HepG2 (cell line): ENCODE results near the gene PRKD2. TPM values are rescaled to one million over a fixed set of nuclear protein-coding genes. Genes with fewer than 3 reads are reported as not detected.
A peak's percentile ranks its signal among the peaks of the same experiment; 100 is the strongest.

Source experiments
- ARHGAP35 ChIP-seq: sonication (generic); formaldehyde crosslinking; IDR thresholded peaks from 2 replicates; pipeline ENCODE4 v1.9.0; 2022; ENCODE audit warnings: mild to moderate bottlenecking, inconsistent platforms, moderate library complexity, missing genetic modification reagents, borderline replicate concordance
- BHLHE40 ChIP-seq: IDR thresholded peaks from 2 replicates; pipeline ENCODE4 v1.6.1; 2011; ENCODE audit warnings: low read length, improper control_type of control experiment
- ISX ChIP-seq: sonication (generic); formaldehyde crosslinking; conservative IDR thresholded peaks from 2 replicates; pipeline ENCODE4 v1.5.0; 2020; ENCODE audit warnings: missing genetic modification reagents
- KDM3A ChIP-seq: IDR thresholded peaks from 2 replicates; pipeline ENCODE4 v1.6.1; 2018; ENCODE audit warnings: low read depth, missing compliant biosample characterization
- PATZ1 ChIP-seq: sonication (generic); formaldehyde crosslinking; IDR thresholded peaks from 2 replicates; pipeline ENCODE4 v1.4.0; 2020; ENCODE audit warnings: missing genetic modification reagents
- RNF2 ChIP-seq: fragments of 450-650 bp; conservative IDR thresholded peaks from 2 replicates; pipeline ENCODE4 v1.6.1; 2016; ENCODE audit warnings: low read depth
- SIX4 ChIP-seq: sonication (generic); formaldehyde crosslinking; IDR thresholded peaks from 2 replicates; pipeline ENCODE4 v1.4.0; 2020; ENCODE audit warnings: missing genetic modification reagents
- SNAPC2 ChIP-seq: sonication (generic); formaldehyde crosslinking; IDR thresholded peaks from 2 replicates; pipeline ENCODE4 v1.8.1; 2022; ENCODE audit warnings: mild to moderate bottlenecking, missing genetic modification reagents
- SOX5 ChIP-seq: IDR thresholded peaks from 2 replicates; pipeline ENCODE4 v1.6.1; 2016; ENCODE audit warnings: borderline replicate concordance
- STAT6 ChIP-seq: sonication (generic); formaldehyde crosslinking; IDR thresholded peaks from 2 replicates; pipeline ENCODE4 v1.4.0; 2020; ENCODE audit warnings: missing genetic modification reagents, mild to moderate bottlenecking, borderline replicate concordance
- TBX3 ChIP-seq: fragments of 450-650 bp; IDR thresholded peaks from 2 replicates; pipeline ENCODE4 v1.6.1; 2017; ENCODE audit warnings: antibody characterized with exemption, mild to moderate bottlenecking, inconsistent platforms, borderline replicate concordance
- TCF12 ChIP-seq, 2 experiments: fragments of 450-650 bp in 1 of 2; sonication (generic) in 1 of 2; formaldehyde crosslinking in 1 of 2; IDR thresholded peaks; 2 replicates each; pipeline versions ENCODE4 v1.6.1 to v1.8.0; 2017 to 2022; ENCODE audit warnings: antibody characterized with exemption in 1 of 2, mild to moderate bottlenecking in 1 of 2, missing genetic modification reagents in 1 of 2, moderate library complexity in 1 of 2
- THAP11 ChIP-seq: IDR thresholded peaks from 2 replicates; pipeline ENCODE4 v1.6.1; 2016; ENCODE audit warnings: missing biosample characterization, missing genetic modification reagents
- ZBTB38 ChIP-seq: sonication (generic); formaldehyde crosslinking; IDR thresholded peaks from 2 replicates; pipeline ENCODE4 v1.5.1; 2020; ENCODE audit warnings: mild to moderate bottlenecking, missing genetic modification reagents
- ZBTB7A ChIP-seq: sonication (generic); formaldehyde crosslinking; IDR thresholded peaks from 2 replicates; pipeline ENCODE4 v1.8.0; 2022; ENCODE audit warnings: mild to moderate bottlenecking, missing genetic modification reagents
- ZFP41 ChIP-seq: sonication (generic); formaldehyde crosslinking; IDR thresholded peaks from 2 replicates; pipeline ENCODE4 v1.4.0; 2020; ENCODE audit warnings: mild to moderate bottlenecking, missing genetic modification reagents, borderline replicate concordance
- ZNF326 ChIP-seq: sonication (generic); formaldehyde crosslinking; IDR thresholded peaks from 2 replicates; pipeline ENCODE4 v1.4.0; 2020; ENCODE audit warnings: missing genetic modification reagents, borderline replicate concordance
- ZNF44 ChIP-seq: sonication (generic); formaldehyde crosslinking; IDR thresholded peaks from 2 replicates; pipeline ENCODE4 v1.5.1; 2020; ENCODE audit warnings: mild to moderate bottlenecking, missing genetic modification reagents
- ZNF503 ChIP-seq: sonication (generic); formaldehyde crosslinking; IDR thresholded peaks from 2 replicates; pipeline ENCODE4 v1.4.0; 2020; ENCODE audit warnings: missing genetic modification reagents
- ZNF510 ChIP-seq: sonication (generic); formaldehyde crosslinking; IDR thresholded peaks from 2 replicates; pipeline ENCODE4 v1.4.0; 2020; ENCODE audit warnings: low read depth, mild to moderate bottlenecking, missing genetic modification reagents
- ZNF558 ChIP-seq: sonication (generic); formaldehyde crosslinking; IDR thresholded peaks from 2 replicates; pipeline ENCODE4 v1.9.0; 2022; ENCODE audit warnings: mild to moderate bottlenecking, missing genetic modification reagents, borderline replicate concordance
- polyA plus RNA-seq, 8 experiments: library from polyadenylated mRNA; depleted of rRNA in 3 of 8; stranded (reverse) in 7 of 8; unstranded in 1 of 8; fragments of >200 nt; fragmentation: Illumina TruSeq in 4 of 8; extraction: Trizol in 4 of 8; gene quantifications; 2 replicates each; pipeline versions ENCODE4 v1.2.1 to v1.2.3, GENCODE V29; 2011 to 2016; ENCODE audit warnings: low read depth in 4 of 8, missing spikeins in 1 of 8, mixed read lengths in 1 of 8; ENCODE audit not compliant: insufficient read depth in 1 of 8
- total RNA-seq, 5 experiments: library from RNA; depleted of rRNA; stranded (reverse); fragments of >200 nt; fragmentation: Illumina TruSeq; extraction: Trizol; gene quantifications; 2 replicates each; pipeline ENCODE4 v1.2.3, GENCODE V29; 2016; ENCODE audit warnings: low read depth in 1 of 5

Gene PRKD2
- total and polyA plus RNA-seq, 2 of the 13 experiments (the other 11 are each of a cell fraction or from before 2014, with no cell fraction given), result 6.7 to 7.3 TPM

GRCh38 chr19:46761418-46761831 is 44.5 kb upstream of the PRKD2 start (continued):
- TF ChIP-seq BHLHE40 (no peak), SNAPC2 (CRISPR knock-in tag) (no peak), ZBTB7A (CRISPR knock-in tag) (no peak), TCF12 (IDR thresholded peaks at IDR 0.05) (no peak), TCF12 (CRISPR knock-in tag; IDR thresholded peaks at IDR 0.05) (no peak), TBX3 (no peak), ZNF510 (CRISPR knock-in tag) (0 out of 2 replicates have a peak, but pooled peaks have one; percentile 34), PATZ1 (CRISPR knock-in tag) (no peak), ISX (CRISPR knock-in tag) (no peak), ZFP41 (CRISPR knock-in tag) (no peak), THAP11 (CRISPR knock-in tag) (peak; percentile 34; the same call in 1 of the 2 replicates), ZNF326 (CRISPR knock-in tag) (no peak), STAT6 (CRISPR knock-in tag) (no peak), ZNF558 (peak; percentile 56; the same call in 1 of the 2 replicates), SOX5 (CRISPR knock-in tag) (peak; percentile 67; the same call in 1 of the 2 replicates), ARHGAP35 (CRISPR knock-in tag) (no peak), ZBTB38 (no peak), ZNF44 (no peak), RNF2 (peak; percentile 77), ZNF503 (CRISPR knock-in tag) (no peak), KDM3A (CRISPR knock-in tag) (no peak), SIX4 (CRISPR knock-in tag) (peak; percentile 92)
